Measurements from ENCODE around the gene CALM3. TPM values are rescaled to one million over a fixed set of nuclear protein-coding genes. Genes with fewer than 3 reads are reported as not detected.

The CALM3 gene
- total RNA-seq, 1 experiment from 2014 or later = 484 TPM

GRCh38 chr19:46648961-46649960, 48.1 kb downstream of the CALM3 start:
- H3K9me3 ChIP-seq = no peaks in the 10 kb centered on the region
- no peaks in the 10 kb centered on the region for H3K36me3 ChIP-seq (ENCODE audit: control insufficient read depth, insufficient read depth, low read length)
- no peak overlapping the region for H3K4me3 Mint-ChIP-seq (ENCODE audit: unreplicated experiment)
- no peaks in the 10 kb centered on the region for H3K27me3 Mint-ChIP-seq (ENCODE audit: insufficient read depth, unreplicated experiment)
- peaks cover 5% of the 10 kb centered on the region for H3K36me3 Mint-ChIP-seq (ENCODE audit: insufficient read depth, unreplicated experiment)
- no TSS peak for BruUV-seq (replicated peaks)
- DNase-seq = no peak
- no peak for TF ChIP-seq CTCF (IDR thresholded peaks at IDR 0.05; ENCODE audit: insufficient read depth in 1 of 2, low read depth in 1 of 2, low read length in 1 of 2, severe bottlenecking in 1 of 2, unreplicated experiment in 1 of 2)
- H3K4me1 Mint-ChIP-seq (ENCODE audit: low read depth, unreplicated experiment) = no peaks in the 10 kb centered on the region
- intact Hi-C loops (cut with micrococcal nuclease; ENCODE audit: unreplicated experiment) = no loop called here
- no peak overlapping the region for H3K4me3 ChIP-seq (ENCODE audit: low read depth, low read length)
- ChIA-PET POLR2A (no interaction called here), CTCF (no interaction called here)
- H3K27me3 ChIP-seq (replicated peaks; ENCODE audit: control insufficient read depth, insufficient read depth, low read length) = no peaks in the 10 kb centered on the region
- H3K4me1 ChIP-seq = no peaks in the 10 kb centered on the region
- H3K27ac Mint-ChIP-seq (ENCODE audit: unreplicated experiment) = no peak overlapping the region
- H3K9me3 Mint-ChIP-seq (ENCODE audit: unreplicated experiment) = no peaks in the 10 kb centered on the region

DNA sequence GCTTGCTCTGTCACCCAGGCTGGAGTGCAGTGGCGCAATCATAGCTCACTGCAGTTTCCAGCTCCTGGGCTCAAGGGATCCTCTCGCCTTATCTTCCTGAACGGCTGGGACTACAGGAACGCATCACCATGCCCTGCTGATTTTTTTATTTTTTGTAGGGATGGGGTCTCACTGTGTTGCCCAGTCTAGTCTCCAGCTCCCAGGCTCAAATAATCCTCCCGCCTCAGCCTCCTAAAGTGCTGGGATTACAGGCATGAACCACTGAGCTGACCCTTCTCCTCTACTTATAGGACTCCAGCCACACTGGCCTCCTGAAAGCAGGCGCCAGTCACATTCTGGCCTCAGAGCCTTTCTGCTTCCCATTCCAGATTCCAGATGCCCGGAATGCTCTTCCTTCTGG, 49.3 kb downstream of the CALM3 start:
- no peak for TF ChIP-seq CTCF (IDR thresholded peaks at IDR 0.05; ENCODE audit: insufficient read depth in 1 of 2, low read depth in 1 of 2, low read length in 1 of 2, severe bottlenecking in 1 of 2, unreplicated experiment in 1 of 2)
- peaks cover 5% of the 10 kb centered on the region for H3K36me3 Mint-ChIP-seq (ENCODE audit: insufficient read depth, unreplicated experiment)
- BruUV-seq (replicated peaks) = no TSS peak
- no peaks in the 10 kb centered on the region for H3K27me3 Mint-ChIP-seq (ENCODE audit: insufficient read depth, unreplicated experiment)
- no peak for DNase-seq
- H3K9me3 ChIP-seq = no peaks in the 10 kb centered on the region
- peak overlapping the region; percentile 15 for H3K27ac Mint-ChIP-seq (ENCODE audit: unreplicated experiment)
- no peaks in the 10 kb centered on the region for H3K36me3 ChIP-seq (ENCODE audit: control insufficient read depth, insufficient read depth, low read length)
- intact Hi-C loops (cut with micrococcal nuclease; ENCODE audit: unreplicated experiment) = no loop called here
- no peak overlapping the region for H3K4me3 Mint-ChIP-seq (ENCODE audit: unreplicated experiment)
- ChIA-PET POLR2A (no interaction called here), CTCF (interaction anchor here (1.0 kb wide), 1 partner anchor 11 kb away, joined by 3 read pairs; the partner anchor contains the start of gene DACT3)
- H3K4me1 Mint-ChIP-seq (ENCODE audit: low read depth, unreplicated experiment) = no peaks in the 10 kb centered on the region
- H3K27me3 ChIP-seq (replicated peaks; ENCODE audit: control insufficient read depth, insufficient read depth, low read length) = no peaks in the 10 kb centered on the region
- no peaks in the 10 kb centered on the region for H3K9me3 Mint-ChIP-seq (ENCODE audit: unreplicated experiment)
- H3K4me3 ChIP-seq (ENCODE audit: low read depth, low read length) = no peak overlapping the region
- H3K4me1 ChIP-seq = no peaks in the 10 kb centered on the region

DNA sequence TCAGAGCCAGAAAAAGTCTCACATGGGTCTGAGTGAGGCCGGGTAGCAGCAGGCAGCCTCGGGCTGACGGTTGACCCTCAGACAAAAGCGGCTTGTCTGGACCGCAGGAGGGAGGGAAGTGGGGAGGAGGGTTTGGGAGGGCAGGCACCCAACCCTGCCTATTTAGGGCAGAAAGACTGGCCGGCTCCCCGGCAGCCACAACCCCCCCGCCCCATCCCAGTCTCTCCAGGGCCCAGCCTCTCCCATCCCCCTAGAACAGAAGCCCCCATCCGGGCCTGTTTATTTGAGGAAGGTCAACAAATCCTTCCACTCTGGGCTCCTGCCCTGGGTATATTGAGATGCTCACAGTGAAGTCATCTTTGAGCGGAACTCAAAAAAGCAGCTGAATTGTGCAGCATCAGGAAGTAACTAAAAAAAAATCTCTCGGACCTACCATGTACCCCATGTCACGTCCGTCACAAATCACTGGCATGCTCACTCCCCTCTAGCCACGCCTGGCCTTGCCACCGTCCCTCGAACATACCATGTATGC, 53.6 kb downstream of the CALM3 start:
- intact Hi-C loops (cut with micrococcal nuclease; ENCODE audit: unreplicated experiment) = no loop called here
- Mint-ChIP-seq H3K4me1 (ENCODE audit: low read depth, unreplicated experiment) (peaks cover 3% of the 10 kb centered on the region), H3K27ac (ENCODE audit: unreplicated experiment) (no peak overlapping the region), H3K27me3 (ENCODE audit: insufficient read depth, unreplicated experiment) (peaks cover 9% of the 10 kb centered on the region), H3K36me3 (ENCODE audit: insufficient read depth, unreplicated experiment) (peaks cover 5% of the 10 kb centered on the region), H3K9me3 (ENCODE audit: unreplicated experiment) (no peaks in the 10 kb centered on the region), H3K4me3 (ENCODE audit: unreplicated experiment) (no peak overlapping the region)
- CTCF ChIA-PET = no interaction called here
- Histone ChIP-seq H3K27me3 (replicated peaks; ENCODE audit: control insufficient read depth, insufficient read depth, low read length) (no peaks in the 10 kb centered on the region), H3K4me1 (peaks cover 8% of the 10 kb centered on the region; the same call in 1 of the 2 replicates), H3K9me3 (no peaks in the 10 kb centered on the region), H3K36me3 (ENCODE audit: control insufficient read depth, insufficient read depth, low read length) (no peaks in the 10 kb centered on the region), H3K4me3 (ENCODE audit: low read depth, low read length) (no peak overlapping the region)
- BruUV-seq (replicated peaks) = no TSS peak
- POLR2A ChIA-PET = no interaction called here
- TF ChIP-seq CTCF (IDR thresholded peaks at IDR 0.05; ENCODE audit: insufficient read depth in 1 of 2, low read depth in 1 of 2, low read length in 1 of 2, severe bottlenecking in 1 of 2, unreplicated experiment in 1 of 2) = no peak
- DNase-seq = no peak

All from Caco-2 (cell line).